Iris pigment epithelial cell (primary cell): ENCODE results near the gene HAGH.
"Not testable (repeated sequence)": the region's sequence is repeated elsewhere in the genome, so short reads cannot be mapped to it uniquely, and the experiment has no call there.

Experiments used
- DNase-seq: peaks from one replicate; pipeline ENCODE4 v3.0.0-alpha.2; 2011; ENCODE audit warnings: low read depth

The HAGH gene

GRCh38 chr16:1810106-1810505 lies 16.5 kb downstream of the HAGH start:
- DNase-seq = no peak

DNA sequence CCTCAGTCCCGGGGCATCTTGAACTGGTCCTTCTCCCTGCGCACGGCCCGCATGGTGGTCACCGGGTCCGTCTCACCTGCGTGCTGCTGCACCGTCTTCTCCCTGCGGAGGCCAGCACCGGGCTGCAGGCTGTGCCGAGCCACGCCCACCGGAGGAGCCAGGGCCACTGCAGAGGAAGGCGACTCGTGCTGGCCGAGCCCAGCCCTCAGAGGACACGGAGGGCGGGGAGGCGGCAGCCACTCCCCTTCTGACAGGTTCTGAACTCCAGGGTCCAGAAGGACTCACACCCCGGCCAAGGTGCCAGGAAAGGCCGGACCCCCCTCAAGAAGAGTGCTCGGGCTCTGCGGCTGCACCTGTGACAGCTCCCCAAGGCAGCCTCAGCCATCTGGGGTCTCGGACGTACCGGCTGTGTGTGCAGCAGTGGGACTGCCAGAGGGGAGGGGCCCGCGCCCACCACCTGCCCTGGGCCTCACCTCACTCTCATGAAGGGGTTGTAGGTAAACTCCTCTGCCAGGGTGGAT lies 17.3 kb downstream of the HAGH start:
- DNase-seq = no peak

DNA sequence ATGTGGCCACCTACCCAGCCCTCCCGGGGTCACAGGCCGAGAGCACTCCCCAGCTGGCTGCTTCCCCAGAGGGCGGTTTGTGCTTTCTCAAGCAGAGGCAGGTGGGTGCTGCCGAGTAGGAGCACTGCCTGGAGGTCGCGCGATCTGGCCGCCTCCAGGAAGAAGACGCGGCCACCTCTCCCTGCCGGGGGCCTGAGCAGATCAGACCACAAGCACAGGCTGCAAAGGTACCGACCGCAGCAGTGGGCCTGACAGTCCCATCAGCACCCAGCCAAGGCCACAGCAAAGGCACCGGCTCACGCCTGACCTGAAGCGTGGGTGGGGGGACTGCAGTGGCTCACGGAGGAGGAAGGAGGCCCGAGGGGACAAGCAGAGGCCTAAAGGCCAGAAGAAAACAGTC lies 17.9 kb downstream of the HAGH start:
- no peak for DNase-seq

GRCh38 chr16:1807626-1808025 lies 19.0 kb downstream of the HAGH start:
- DNase-seq = no peak

DNA sequence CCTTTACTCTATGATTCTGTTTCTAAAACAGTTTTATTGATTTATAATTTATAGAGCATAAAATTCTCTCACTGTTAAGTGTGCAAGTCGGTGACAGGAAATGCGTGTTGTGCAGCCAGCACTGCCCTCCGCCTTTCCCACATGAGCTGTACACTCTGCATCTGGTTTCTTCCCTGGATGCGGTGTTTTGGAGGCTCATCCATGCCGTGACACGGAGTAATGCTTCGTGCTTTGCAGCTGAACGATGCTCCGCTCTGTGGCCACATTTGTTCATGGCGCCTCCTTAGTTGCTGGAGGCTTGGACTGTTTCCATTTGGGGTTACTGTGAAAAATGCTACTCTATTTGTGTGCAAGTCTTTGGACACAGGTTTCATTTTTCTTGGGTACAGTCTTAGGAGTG lies 25.9 kb downstream of the HAGH start:
- no peak for DNase-seq

GRCh38 chr16:1799263-1799662 lies 27.4 kb downstream of the HAGH start:
- DNase-seq = not testable (repeated sequence)

DNA sequence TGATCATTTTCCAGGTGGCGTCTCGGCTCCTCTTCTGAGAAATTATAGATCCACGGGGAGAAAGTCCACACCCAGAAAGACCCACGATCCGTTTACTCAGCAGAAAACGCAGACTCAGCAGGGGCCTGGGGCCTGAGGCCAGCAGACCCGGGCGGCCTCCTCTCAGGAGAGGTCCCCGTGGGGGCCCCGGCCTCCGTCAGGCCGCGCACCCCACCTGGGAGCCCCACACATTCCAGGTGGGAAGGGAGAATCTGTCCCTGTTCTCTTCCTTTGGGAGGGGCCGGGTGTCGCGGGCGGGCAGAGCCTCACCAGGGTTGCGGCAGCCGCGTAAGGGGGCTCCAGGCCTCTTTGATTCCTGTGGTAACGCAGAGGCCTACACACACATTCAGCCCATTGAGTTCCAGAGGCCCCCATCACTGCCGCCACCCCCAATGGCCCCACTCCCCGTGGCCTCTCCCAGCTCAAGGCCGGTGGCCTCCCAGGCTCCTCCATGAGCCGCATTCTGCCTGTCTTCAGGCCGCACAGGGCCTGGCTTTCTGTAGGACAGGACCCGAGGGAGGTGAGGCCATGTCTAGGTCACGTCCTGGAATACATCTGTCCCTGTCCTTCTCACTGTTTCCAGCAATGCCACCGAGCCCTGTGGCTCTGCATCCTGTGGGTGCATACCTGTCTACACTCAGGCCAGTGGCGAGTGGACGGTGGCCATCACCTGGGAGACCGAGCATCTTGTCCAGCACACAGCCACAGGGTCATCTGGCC lies 31.5 kb downstream of the HAGH start:
- no peak for DNase-seq

- no peak for DNase-seq
These were observed 32.3 kb downstream of the HAGH start for GRCh38 chr16:1794221-1794871.

DNA sequence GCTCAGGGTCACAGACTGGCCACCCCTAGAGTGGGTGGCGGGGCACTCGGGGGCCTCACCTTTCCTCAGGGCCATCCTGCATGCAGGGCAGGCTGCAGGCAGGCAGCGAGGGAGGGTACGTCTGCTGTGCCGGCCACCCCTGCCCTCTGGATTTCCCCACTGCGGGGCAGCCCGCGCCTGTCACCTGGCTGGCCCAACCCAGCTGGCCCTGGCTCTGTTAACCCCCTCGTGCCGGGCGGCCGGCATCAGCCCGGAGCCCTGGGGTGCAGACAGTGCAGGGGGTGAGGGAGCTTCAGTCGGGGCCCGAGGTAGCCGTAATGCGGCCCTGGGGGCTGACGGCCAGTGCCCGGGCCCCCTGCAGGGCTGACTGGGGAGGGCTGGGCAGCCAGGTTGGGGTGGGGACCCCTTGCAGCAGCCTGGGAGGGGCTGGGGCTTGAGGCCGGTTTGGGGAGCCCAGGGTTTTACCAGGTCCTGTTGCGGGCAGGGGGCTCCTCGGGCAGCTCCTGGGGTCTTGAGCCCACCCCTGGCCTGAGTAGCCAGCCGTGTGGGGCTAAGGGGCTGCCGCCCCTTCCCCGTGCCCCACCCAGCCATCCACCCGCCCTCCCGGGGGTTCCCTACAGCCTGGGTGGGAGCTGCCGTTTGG lies 32.9 kb downstream of the HAGH start, which contains the start of gene IGFALS:
Gene IGFALS (minus strand): TSS at position 128 of the 643 bp plus-strand sequence. CDS start 53 bp downstream, at position 75.
- no peak for DNase-seq

- DNase-seq = no peak
These were observed 33.6 kb downstream of the HAGH start for GRCh38 chr16:1792836-1793577.

- no peak for DNase-seq
These were observed 34.4 kb downstream of the HAGH start for GRCh38 chr16:1791943-1792812.

- DNase-seq = no peak
These were observed 35.2 kb downstream of the HAGH start for GRCh38 chr16:1791256-1791942.

DNA sequence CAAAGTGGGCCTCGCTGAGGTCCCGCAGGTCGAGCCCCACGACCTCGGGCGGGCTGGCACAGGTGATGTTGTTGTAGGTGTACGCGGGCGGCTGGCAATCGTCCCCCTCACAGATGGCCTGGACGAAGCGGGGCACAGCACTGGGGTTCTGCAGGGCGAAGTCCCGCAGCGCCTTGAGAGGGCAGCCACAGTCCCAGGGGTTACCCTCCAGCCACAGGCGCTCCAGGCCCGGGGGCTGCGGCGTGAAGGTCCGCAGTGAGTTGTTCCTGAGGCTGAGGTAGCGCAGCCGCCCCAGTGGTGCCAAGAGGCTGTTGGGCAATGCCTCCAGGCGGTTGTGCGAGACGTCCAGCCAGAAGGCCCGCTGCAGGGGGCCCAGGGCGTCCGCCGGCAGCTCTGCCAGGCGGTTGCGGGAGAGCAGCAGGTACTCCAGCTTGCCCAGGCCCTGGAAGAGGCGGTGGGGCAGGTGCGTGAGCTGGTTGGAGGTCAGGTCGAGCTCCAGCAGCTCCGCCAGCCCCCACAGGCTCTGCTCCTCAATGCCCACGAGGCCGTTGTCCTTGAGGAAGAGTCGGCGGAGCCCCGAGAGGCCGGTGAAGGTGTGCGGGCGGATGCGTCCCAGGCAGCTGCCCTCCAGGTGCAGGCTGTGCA lies 35.9 kb downstream of the HAGH start:
- DNase-seq = no peak

DNA sequence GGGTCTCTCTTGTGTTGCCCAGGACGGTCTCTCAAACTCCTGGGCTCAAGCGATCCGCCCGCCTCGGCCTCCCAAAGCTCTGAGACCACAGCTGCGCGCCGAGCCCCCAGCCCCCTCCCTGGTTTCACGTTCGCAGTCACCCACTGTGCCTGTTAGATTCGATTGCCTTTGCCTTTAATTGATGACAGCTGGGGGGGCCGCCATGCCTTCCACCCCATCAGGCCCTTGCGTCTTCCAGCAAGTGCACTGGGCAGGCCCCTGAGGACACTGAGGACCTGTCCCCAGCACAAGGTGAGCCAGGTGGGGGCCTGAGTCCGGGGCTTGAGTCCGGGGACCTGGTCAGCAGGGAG lies 36.4 kb downstream of the HAGH start:
- no peak for DNase-seq

DNA sequence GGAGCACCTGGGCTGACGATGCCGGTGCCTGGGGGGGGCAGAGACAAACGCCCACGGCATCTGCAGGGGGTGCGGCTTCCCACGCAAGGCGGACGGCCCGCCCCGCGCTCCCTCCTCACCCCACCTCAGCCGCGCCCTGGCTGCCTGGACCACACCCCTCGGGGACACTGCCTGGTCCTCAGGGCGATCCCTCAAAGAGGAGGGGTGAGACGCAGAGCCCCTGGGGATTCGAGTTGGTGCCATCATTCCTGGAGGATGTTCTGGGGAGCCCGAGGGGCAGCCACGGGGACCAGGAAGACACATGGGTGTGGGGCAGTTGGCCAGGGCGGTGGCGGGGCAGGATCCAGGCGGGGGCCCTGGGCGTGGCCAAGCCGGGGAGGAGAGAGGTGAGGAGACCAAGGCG lies 37.0 kb downstream of the HAGH start:
- DNase-seq = no peak

GRCh38 chr16:1788708-1789100 lies 37.9 kb downstream of the HAGH start:
- DNase-seq = no peak

GRCh38 chr16:1788095-1788707 lies 38.4 kb downstream of the HAGH start:
- no peak for DNase-seq

GRCh38 chr16:1787322-1788094 lies 39.1 kb downstream of the HAGH start:
- no peak for DNase-seq

- no peak for DNase-seq
These were observed 39.6 kb downstream of the HAGH start for GRCh38 chr16:1787056-1787321.
